Mononuclear cell (primary cell): ENCODE measurements around the gene ZNF648. TPM values are rescaled to one million over a fixed set of nuclear protein-coding genes. Genes with fewer than 3 reads are reported as not detected.

Experiments used
- H3K27me3 ChIP-seq: 2 replicates; pipeline ENCODE4 v1.6.0; 2011; ENCODE audit warnings: low read length, control low read depth; ENCODE audit not compliant: insufficient read depth
- H3K4me1 ChIP-seq: 2 replicates; pipeline ENCODE4 v1.5.1; 2011; ENCODE audit warnings: mild to moderate bottlenecking, low read length, control low read depth; ENCODE audit not compliant: insufficient read depth
- H3K4me3 ChIP-seq: 2 replicates; pipeline ENCODE4 v1.5.1; 2011; ENCODE audit warnings: mild to moderate bottlenecking, low read length, moderate library complexity
- H3K9me3 ChIP-seq: 2 replicates; pipeline ENCODE4 v1.5.1; 2011; ENCODE audit warnings: low read depth, mild to moderate bottlenecking, control low read depth, low read length
- total RNA-seq: library from RNA; depleted of rRNA; stranded (reverse); fragments of >200 nt; gene quantifications from one replicate; pipeline ENCODE4 v1.2.3, GENCODE V29; 2012

The ZNF648 gene
- total RNA-seq, 1 donor: not detected

DNA sequence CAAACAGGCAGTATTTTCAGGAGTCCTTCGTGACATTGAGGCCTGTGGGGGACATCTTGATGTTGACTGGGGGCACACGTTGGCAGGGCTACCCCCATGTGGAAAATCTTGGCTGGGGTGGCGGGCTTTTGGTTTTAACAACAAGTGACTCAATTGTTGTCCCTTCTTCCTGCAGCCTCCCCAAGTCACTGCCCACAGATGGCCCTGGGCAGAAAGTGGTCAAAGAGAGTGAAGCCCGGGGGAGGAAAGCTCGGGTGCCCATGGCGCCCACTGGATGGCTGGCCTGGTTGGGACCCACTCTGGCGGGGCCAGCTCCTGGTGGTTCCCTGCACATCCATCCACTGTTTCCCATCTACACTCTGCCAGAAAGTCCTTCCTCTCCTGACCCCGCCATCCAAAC is 24.6 kb upstream of the ZNF648 start:
- no peaks in the 10 kb centered on the region for H3K27me3 ChIP-seq
- no peaks in the 10 kb centered on the region for H3K9me3 ChIP-seq
- H3K4me3 ChIP-seq: no peak overlapping the region
- H3K4me1 ChIP-seq: peaks cover 22% of the 10 kb centered on the region

DNA sequence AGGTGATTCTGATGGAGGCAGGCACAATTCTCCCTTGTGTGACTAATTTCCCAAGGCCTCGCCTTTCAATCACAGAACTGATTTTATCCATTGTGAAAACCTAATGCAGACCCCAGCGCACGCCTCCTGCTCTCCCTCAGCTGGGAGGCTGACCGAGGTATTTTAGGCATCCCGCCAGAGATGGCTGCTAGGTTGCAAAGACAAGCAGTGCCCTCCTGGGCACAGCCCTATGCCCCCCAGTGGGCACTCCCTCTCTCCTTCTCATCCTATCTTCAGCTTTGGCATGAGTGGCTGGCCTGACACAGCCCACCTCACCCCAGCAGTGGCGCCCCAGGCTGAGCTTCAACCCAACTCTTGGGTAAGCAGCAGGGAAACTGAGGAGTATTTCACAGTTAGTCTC is 24.2 kb upstream of the ZNF648 start:
- H3K4me1 ChIP-seq: peaks cover 22% of the 10 kb centered on the region
- no peaks in the 10 kb centered on the region for H3K9me3 ChIP-seq
- no peaks in the 10 kb centered on the region for H3K27me3 ChIP-seq
- H3K4me3 ChIP-seq: no peak overlapping the region

DNA sequence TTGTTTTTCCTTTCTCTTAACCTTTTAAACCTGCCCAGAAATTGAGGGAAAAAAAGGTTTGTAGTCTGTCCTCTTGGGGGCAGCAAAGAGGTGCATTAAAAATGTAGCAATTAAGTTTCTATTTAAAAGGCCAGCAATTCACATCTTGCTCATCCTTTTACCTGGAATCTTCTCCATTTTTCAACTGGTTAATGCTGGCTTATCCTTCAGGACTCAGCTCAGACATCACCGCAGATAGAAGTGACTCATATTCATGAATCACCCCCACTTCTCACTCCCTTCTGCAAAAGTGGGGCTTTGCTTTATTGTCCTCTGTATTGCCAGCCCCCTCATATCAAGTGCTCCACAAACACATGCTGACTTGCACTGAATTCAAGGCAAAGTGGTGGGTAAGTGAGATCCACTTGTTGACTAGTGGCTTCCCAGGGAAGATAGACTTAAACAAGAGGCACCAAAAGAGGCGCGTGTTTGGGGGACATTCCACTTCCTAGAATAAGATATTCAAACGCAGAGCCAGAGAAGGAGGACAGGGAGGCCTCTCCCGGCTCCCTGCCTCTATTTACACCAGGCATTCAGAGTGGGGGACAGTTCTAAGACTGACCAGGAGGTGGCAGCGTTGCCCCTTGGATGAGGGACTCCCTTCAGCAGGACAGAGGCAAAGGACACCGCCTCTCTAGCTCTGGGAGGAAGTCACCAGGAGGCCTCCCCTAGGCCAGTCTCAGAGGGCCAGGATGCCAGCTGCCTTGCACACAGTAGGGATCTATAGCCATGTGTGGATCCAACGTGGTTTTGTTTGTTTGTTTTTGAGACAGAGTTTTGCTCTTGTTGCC is 23.2 kb upstream of the ZNF648 start:
- H3K9me3 ChIP-seq: no peaks in the 10 kb centered on the region
- peaks cover 22% of the 10 kb centered on the region for H3K4me1 ChIP-seq
- H3K4me3 ChIP-seq: no peak overlapping the region
- H3K27me3 ChIP-seq: no peaks in the 10 kb centered on the region

DNA sequence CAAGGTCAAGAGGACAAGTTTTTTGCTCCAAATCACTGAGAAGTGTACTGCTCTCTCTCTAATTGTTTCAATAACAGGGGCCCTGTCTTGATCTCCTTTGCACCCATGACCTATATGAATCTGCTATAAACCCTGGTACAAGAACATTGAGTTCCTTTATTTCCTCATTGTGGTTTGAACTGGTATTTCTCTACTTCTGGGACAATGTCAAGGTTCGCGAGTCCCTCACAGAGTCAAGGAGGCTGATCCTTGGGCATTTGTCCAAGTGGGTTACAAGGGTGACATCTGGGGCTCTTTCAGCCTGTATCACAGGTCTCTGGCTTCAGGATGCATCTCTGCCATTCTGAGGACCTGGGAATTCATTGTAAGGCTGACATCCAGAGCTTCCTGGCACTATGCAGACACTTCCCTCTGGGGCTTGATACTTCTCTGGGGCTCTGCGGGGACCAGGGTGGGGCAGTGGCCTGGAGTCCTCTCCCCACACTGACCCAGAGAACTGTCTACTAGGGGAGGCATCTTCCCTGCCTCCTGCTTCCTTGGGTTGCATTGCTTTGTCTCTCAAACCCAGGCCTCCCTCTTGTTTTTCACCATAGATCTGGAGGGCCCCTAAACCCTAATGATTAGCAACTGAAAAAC is 22.5 kb upstream of the ZNF648 start:
- peaks cover 22% of the 10 kb centered on the region for H3K4me1 ChIP-seq
- no peaks in the 10 kb centered on the region for H3K9me3 ChIP-seq
- H3K4me3 ChIP-seq: no peak overlapping the region
- no peaks in the 10 kb centered on the region for H3K27me3 ChIP-seq

DNA sequence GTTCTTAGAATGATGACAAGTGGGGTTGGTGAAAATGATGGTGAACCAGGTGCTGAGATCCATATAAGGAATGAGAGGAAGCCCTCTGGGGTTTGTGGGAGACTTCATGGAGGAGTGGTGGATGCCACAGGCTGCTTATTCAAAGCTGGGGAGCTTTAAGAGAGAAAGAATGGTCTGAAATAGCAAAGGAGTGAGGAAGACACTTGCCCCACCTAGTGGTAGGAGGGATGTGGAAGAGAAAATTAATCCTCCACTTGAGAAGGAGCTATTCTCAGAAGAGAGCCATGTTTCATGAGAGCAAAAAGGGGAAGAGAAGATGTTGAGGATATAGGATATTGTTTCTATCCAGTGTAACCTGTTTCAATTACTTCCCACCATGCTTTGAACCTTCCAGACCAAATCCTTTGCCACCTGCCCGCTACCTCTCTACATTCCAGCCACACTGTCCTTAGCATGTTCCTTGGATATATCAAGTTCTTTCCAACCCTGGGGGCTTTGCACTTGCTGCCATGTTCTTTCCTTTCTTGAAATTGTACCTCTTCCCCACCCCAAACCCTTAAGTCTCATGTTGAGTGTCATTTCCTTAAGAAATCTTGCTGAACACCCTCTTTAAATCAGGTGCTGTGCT is 19.6 kb upstream of the ZNF648 start:
- H3K9me3 ChIP-seq: no peaks in the 10 kb centered on the region
- no peak overlapping the region for H3K4me3 ChIP-seq
- peaks cover 6% of the 10 kb centered on the region for H3K4me1 ChIP-seq
- no peaks in the 10 kb centered on the region for H3K27me3 ChIP-seq

DNA sequence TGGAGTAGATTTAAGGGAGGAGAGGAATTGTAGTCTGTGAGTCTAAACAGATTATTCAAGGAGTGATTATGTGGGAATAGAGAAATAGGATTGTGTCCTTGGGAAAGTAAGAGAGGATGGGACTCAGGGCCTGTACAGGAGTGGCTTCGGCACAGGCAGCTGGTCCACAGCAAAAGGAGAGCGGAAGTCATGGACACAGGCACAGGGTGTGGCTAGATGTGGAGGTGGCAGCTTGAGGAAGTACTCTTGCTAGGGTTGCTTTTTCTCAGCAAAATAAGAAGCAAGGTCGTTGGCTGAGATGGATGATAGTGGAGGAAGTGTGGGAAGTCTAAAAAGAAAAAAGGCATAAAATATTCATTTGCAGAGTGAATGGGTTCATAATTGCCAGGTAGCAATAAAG is 18.5 kb upstream of the ZNF648 start:
- no peak overlapping the region for H3K4me3 ChIP-seq
- peaks cover 6% of the 10 kb centered on the region for H3K4me1 ChIP-seq
- H3K27me3 ChIP-seq: no peaks in the 10 kb centered on the region
- no peaks in the 10 kb centered on the region for H3K9me3 ChIP-seq

DNA sequence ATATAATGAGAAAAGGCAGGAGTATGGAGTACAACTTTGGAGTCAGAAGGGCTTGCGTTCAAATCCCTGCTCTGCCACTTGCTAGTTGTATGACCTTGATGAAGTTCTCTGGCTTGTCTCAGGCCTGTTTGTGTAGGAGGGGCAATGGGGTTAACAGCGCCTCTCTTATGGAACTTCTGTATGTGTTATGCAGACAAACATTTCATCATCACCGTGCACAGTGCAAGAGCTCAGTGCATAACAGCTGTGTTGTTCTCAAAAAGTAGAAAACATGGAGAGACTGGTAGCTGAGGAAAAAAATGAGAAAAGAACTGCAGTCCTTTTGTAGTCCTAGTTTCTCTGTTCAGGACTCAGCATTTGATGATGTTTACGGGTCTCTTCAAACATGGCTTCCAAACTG is 10.4 kb upstream of the ZNF648 start:
- Histone ChIP-seq H3K9me3 (no peaks in the 10 kb centered on the region), H3K4me3 (no peak overlapping the region), H3K4me1 (no peaks in the 10 kb centered on the region), H3K27me3 (peaks cover 8% of the 10 kb centered on the region)

DNA sequence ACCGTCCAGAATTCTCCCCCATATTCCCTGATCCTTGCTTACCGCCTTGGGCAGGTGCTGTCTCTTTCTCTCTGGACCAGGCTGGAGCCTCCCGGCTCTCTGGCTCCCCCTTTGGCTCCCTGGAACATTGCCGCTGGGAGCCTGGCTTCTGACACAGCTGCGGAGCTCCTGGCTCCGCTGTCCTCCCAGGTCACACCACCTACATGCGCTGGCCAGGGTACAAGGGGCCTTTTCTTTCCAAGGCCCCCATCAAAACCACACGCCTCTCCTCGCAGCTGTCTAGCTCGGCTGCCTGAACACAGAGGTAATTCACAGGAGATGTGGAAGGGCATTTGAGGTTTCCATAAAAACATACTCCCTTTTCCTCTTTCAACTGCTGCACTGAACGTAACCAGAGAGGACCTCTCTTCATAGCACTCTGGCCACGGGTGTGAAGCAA is 7.5 kb upstream of the ZNF648 start:
- peaks cover 13% of the 10 kb centered on the region for H3K27me3 ChIP-seq
- no peaks in the 10 kb centered on the region for H3K9me3 ChIP-seq
- H3K4me3 ChIP-seq: no peak overlapping the region
- H3K4me1 ChIP-seq: no peaks in the 10 kb centered on the region

DNA sequence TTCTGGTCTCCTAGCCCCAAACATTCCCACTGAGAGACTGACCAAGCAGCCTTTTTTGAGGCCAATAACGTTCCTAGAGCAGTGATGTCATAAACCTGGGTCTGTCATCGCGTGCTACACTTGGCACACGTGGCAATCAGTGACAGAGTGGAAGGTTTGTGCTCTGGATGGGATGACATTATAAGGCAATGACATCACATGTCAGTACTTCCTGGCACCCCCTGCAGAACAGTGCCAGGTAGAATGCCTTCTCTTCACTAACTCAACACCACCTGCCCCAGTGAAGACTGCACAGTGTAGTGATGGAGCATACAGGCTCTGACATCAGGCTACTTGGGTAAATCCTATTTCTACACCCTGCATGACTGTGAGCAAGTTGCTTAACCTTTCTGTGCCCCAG is 5.4 kb upstream of the ZNF648 start:
- H3K27me3 ChIP-seq: peaks cover 10% of the 10 kb centered on the region
- H3K4me3 ChIP-seq: no peak overlapping the region
- no peaks in the 10 kb centered on the region for H3K9me3 ChIP-seq
- H3K4me1 ChIP-seq: no peaks in the 10 kb centered on the region

DNA sequence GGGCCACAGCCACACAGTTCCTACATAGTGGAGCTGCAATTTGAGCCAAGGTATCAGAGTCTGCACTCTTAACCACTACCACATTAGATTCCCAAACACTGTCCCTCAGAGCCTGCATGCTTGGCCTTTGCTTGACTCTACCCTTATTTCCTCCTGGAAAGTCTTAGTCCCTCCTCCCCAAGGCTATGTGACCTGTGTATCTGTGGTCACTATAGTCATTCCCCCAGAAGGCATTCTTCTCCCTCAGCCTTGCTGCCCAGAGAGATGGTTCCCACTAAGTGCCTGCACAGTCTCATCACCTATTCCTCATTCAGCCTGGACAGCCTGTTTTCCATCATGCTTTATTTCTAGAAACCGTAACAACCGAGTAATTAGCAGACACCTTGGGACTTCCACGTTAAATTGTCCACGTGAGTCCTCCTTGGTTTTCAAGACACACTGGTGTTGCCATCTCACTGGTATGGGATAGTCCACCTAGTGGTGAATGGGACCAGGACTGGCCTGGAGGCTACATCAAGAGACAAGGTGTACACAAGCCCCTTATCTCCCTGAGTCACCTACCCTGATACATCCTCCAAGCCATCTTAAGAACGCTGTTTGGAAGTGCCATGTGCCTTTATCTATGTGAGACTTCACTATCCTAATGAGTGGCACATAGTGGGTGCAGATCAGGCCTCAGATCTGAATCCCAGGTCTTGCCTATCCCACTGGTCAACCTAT is 3.8 kb upstream of the ZNF648 start:
- peaks cover 8% of the 10 kb centered on the region for H3K27me3 ChIP-seq
- no peaks in the 10 kb centered on the region for H3K4me1 ChIP-seq
- H3K9me3 ChIP-seq: no peaks in the 10 kb centered on the region
- H3K4me3 ChIP-seq: no peak overlapping the region

DNA sequence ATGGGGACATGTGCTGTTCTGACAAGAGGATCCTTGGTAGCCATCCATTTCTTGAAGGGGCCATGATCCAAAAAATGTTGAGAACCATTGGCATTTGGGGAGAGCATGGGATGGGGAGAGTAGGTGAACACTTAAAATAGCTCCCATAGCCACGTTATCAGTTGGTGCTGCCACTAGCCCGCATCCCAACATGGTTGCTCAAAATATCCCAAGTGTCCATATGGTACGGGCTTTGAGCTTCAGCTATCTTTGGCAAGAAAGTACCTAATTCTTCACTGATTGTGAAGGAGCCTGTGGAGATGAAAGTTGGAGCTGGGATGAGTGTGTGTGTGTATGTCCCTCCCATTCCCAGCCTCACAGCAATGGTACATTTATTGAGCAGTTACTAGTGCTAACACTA is 3.1 kb upstream of the ZNF648 start:
- H3K9me3 ChIP-seq: no peaks in the 10 kb centered on the region
- no peaks in the 10 kb centered on the region for H3K4me1 ChIP-seq
- no peak overlapping the region for H3K4me3 ChIP-seq
- peaks cover 8% of the 10 kb centered on the region for H3K27me3 ChIP-seq

DNA sequence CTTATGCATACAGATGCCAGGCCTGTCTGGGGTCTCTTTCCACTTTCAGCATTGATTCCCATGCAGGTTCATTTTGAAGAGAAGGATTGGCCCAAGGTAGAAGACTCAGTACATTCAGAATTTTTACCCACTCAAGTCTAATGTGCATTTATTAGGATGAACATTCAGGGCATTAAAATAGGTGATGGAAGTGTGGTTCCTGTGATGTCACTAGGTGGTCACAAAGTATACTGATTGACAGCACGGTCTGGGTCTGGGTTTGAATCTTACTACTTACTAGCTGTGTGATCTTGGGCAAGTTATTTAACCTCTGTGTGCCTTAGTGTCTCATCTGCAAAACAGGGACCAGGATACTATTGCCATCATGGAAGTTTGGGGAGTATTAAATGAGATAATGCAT is 711 bp upstream of the ZNF648 start:
- H3K27me3 ChIP-seq: peaks cover 18% of the 10 kb centered on the region
- H3K4me1 ChIP-seq: no peaks in the 10 kb centered on the region
- H3K4me3 ChIP-seq: no peak overlapping the region
- H3K9me3 ChIP-seq: no peaks in the 10 kb centered on the region

DNA sequence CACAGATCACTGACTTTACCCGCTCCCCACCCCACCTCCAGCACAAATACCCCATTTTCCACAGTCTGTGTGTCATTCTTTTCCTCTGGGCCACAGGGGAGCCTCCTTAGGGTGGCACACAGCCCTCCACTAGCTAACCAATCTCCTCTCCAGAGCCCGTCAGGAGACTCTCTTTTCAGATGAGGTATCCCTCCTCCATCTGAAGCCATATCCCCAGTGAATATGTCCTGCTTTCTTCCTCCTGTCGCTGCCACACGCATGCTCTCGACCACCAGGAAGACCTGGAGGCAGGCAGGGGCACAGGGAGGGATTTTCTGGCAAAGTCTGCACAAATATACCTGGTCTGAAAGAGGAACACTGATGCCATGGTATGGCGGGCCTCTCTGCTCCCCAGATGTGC is 635 bp downstream of the ZNF648 start:
- Histone ChIP-seq H3K9me3 (no peaks in the 10 kb centered on the region), H3K4me1 (no peaks in the 10 kb centered on the region), H3K4me3 (no peak overlapping the region), H3K27me3 (peaks cover 19% of the 10 kb centered on the region)

DNA sequence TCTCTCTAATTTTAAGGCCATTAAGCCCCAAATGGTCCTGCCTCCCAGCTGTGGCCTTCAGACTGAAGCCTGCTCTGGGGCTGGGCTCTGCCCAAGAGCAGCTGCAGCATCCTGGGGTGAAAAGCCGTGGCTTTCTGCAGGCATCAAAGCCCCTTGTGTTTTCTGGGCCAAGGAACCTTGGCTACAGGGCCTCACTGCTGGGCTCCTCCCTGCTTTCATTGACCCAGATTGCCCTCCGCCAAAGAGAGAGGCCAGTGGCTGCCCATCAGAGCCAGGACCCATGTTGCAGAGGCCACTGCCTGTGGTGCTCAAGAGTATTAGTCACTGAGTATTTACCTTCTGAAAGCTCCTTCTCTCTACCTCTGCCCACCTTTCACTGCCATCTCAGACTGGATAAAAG is 1.6 kb downstream of the ZNF648 start:
- H3K27me3 ChIP-seq: peaks cover 20% of the 10 kb centered on the region
- no peaks in the 10 kb centered on the region for H3K9me3 ChIP-seq
- H3K4me1 ChIP-seq: no peaks in the 10 kb centered on the region
- no peak overlapping the region for H3K4me3 ChIP-seq
